A673 (cell line): ENCODE data around the gene SLC35A2.

Experiments
- CTCF ChIP-seq: fragments of 300-800, 200-600 bp; sonication (generic); conservative IDR thresholded peaks from 2 replicates; pipeline ENCODE4 v1.5.1; 2017; ENCODE audit warnings: low read depth, mild to moderate bottlenecking, antibody characterized with exemption, low read length, moderate library complexity, mixed read lengths
- EZH2 ChIP-seq: fragments of 200-600 bp; sonication (generic); IDR thresholded peaks from 2 replicates; pipeline ENCODE4 v1.6.1; 2017; ENCODE audit warnings: borderline replicate concordance, low read depth, mild to moderate bottlenecking, mixed read lengths, antibody characterized with exemption, low read length; ENCODE audit not compliant: poor library complexity, severe bottlenecking

- TF ChIP-seq CTCF (no peak), EZH2 (no peak)
Observed at GRCh38 chrX:48909703-48910294, 1.6 kb downstream of the SLC35A2 start.
